Activated CD4-positive, alpha-beta T cell treated with anti-CD3 and anti-CD28 coated beads, Interleukin-2, Interleukin-4, amounts not matched to agents 100 ng/mL and 50 ng/mL, durations not matched to agents 16 hours and 8 hours (primary cell): ENCODE data around the gene RPRD1B.

Experiments
- DNase-seq: peaks from one replicate; pipeline ENCODE4 v3.0.0-alpha.2; 2020; ENCODE audit warnings: low spot score

The RPRD1B gene

DNA sequence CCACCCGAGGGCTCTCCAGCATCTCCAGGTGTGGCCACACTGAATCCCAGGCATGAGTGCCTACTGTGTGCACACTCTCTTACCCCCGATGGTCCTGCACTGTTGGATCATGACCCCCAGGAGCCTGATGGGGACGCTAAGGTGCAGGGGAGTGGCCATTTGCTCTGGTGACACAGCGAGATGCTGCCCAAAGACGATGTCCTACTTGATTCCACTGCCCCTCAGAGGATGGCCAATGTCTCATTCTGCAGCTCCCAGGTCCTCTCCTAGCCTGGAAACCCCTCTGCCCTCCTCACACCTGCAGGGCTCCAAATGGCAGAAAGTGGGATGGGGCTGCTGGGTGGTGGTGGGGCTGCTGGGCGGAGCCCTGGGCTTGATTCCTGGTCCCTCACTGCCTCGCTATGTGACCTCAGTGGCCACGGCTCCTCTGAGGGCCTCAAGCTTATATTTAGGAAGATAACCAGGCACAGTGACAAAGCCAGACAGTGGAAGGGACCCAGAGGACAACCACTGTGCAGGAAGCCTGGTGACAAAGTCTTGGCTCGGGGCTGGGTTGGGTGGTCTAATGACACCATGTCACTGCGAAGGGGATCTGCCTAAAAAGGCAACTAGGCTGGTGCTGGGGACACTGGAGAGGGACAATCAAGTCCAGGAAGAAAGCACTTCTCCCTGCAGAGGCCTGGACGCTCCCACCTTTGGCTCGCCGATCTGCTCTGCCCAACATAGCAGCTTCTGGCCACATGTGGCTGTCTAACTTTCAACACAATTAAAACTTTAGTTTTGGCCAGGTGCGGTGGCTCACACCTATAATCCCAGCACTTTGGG, 103.1 kb downstream of the RPRD1B start:
- no peak for DNase-seq

DNA sequence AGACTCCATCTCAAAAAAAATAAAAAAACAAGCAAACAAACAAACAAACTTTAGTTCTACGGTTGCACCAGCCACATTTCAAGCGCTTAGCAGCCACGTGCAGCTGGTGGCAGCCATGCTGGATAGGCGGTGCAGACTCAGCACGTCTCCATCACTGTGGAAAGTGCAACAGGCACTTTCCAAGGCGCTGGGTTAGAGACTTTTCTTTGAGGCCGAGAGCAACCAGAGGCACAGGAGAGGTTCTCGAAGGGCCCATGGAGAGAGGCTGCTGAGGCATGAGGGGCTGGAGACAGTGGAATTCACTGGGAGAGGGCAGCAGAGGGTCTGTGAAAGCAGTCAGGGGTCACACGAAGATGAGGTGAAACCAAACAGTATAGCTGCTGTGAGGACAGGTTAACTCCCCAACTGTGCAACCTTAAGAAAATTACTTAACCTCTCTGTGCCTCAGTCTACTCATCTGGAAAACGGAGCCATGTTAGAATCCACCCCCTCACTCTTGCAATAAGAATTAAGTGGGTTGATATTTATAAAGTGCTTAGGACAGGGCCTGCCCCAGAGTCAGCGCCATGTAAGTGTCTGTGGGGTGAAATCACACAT, 104.0 kb downstream of the RPRD1B start:
- no peak for DNase-seq

DNA sequence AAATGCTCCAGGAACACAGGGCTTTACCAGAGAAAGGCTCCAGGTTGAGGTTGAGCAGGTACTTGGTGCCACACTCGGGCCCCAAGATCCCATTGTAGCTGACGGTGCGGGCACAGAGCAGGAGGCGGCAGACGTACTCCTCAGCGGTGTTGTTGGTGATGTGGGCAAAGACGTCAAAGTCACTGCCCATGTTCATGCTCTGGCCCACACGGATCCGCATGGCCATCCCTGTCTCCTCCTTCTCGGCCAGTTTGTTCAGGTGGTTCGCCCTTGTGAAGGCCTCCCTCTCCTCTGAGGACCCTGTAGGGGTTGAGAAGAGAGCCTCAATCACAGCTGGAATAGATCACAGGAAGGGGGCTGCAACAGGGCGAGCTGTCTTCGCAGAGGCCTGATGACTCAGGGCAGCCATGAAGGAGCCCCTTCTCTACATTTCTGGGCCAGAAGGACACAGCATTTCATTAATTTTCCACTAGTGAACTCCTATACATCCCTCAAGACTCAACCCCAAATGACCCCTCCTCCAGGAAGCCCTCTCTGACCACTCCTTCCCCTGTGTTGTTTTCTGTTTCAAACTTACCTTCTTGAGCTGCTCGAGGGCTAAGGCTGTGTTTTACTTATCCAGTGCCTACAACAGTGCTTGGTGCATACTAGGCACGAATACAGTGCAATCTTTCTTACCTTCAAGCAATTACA, 104.7 kb downstream of the RPRD1B start:
- DNase-seq = no peak

DNA sequence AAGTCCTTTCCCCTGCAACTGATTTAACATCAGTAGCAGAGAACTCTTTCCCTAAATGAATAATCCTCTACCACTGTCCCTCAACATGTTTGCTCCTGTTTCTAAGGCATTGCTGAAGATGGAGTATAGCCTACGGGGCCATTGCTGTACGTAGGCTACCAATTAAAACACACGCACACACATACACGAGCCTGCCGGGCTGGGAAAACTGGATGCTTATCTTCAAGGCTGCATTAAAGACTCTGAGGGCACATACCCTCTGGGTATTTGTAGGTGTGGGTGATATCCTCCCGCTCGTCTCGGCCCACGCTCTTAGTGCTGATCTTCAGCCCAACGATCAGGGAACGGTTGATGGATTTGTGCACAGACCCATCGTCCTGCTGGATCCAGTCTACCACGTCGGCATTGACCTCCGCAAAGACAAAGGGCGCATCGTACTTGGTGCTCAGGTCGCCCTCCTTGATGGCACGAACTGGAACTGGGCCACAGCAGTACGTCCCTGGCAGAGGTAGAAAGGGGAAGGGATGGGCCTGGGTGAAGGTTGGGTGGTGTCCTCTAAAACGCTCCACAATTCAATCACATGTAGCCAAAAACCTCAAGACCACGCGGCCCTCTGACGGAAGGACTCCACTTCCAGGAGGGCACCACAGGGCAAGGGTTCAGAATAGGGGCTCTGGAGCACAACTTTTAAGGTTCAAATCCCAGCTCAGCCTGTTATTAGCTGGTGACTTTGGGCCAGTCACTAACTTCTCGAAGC, 105.8 kb downstream of the RPRD1B start:
- no peak for DNase-seq

DNA sequence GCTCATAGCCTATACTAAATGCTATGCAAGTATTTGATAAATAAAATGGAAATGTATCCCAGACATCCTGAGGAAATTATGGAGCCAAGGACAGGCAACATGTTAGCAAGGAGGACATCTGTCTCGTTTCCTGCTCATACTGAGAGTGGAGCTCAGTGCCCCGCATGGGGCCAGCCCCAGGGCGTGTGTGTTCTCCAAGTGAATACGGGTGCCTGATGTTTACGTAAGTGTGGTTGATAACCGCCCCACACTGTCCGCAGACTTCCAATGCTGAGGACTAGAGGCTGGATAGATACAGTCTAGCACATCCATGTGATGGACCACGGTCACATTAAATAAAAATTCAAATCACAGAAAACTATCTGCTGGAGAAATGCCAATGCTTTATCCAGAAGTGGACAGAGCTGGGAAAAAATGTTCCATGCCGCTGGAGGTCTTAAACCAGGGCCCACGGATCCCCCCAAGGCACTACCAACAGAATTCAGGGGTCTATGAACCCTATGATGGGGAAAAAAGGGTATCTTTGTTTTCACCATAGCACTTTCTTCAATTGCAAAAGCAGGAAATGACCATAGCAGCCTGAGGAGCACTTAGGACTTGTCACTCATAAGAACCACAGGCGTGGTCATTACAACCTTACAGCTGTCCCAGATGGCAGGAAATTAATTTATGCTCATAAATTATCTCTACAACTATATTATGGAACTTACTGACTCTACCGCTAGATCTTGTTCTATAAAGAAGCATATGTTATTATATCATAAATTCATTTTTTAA, 106.6 kb downstream of the RPRD1B start:
- DNase-seq = no peak

DNA sequence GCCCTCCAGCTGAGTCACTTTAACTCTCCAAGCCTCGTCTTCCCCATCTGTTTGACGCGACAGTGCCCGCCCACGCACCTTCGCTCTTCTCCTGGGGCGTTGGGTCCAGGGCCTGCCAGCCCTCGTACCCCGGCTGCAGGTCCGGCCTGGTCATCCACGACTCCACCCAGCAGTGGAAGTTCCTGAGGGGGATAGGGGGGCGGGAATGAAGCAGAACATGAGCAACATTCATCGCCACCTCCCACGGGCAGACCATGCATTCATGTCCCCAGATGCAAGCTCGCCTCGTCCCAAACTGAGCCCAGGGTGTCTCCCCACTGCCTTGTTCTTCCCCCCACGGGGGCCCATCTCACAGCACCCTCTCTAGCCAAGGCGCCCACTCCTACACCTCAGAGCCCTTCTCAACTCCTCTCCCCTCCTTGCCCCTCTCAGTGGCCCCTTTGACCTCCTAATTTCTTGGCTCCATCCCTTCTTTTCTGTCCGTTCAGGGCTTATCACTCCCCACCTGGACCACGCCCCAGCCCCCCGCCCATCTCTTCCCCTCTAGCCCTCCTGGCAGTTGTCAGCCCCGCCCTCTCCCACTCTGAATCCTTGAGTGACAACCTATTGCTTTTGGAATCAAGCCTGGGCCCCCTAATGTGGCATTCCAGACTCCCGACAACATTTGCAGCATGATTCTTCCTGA, 107.8 kb downstream of the RPRD1B start:
- no peak for DNase-seq
